Heart left ventricle (tissue), 16 donors: Measurements from ENCODE around the gene PNPLA2. TPM values are rescaled to one million over a fixed set of nuclear protein-coding genes. Genes with fewer than 3 reads are reported as not detected.

Source experiments
- ATAC-seq, 4 donors: fragments of 200-7000 bp; cut with Tn5 transposase; one replicate each; pipeline ENCODE4 v1.9.1; 2020 to 2022; ENCODE audit warnings: moderate library complexity in 4 of 4, mild to moderate bottlenecking in 3 of 4, moderate number of reproducible peaks in 1 of 4
- DNase-seq, 5 donors: peaks; one replicate each; pipeline ENCODE4 v3.0.0-alpha.2; 2020
- H3K27ac ChIP-seq, 12 donors: fragments of 200-600 bp; sonication (generic) in 4 of 12; one replicate each; pipeline versions ENCODE4 v1.5.0 to v1.8.0; 2016 to 2022; ENCODE audit warnings: mild to moderate bottlenecking in 2 of 12
- H3K27me3 ChIP-seq, 9 donors: fragments of 200-600 bp; sonication (generic) in 2 of 9; one replicate each; pipeline versions ENCODE4 v1.5.1 to v1.8.0; 2016 to 2022; ENCODE audit warnings: mild to moderate bottlenecking in 3 of 9
- H3K36me3 ChIP-seq, 9 donors: fragments of 200-600 bp; sonication (generic) in 2 of 9; one replicate each; pipeline versions ENCODE4 v1.5.0 to v1.8.0; 2018 to 2022; ENCODE audit warnings: mild to moderate bottlenecking in 2 of 9
- H3K4me1 ChIP-seq, 12 donors: fragments of 200-600 bp; sonication (generic) in 4 of 12; one replicate each; pipeline versions ENCODE4 v1.5.0 to v1.8.0; 2016 to 2022; ENCODE audit warnings: mild to moderate bottlenecking in 3 of 12
- H3K4me3 ChIP-seq, 12 donors: fragments of 200-600 bp; sonication (generic) in 4 of 12; one replicate each; pipeline versions ENCODE4 v1.5.0 to v1.8.0; 2017 to 2022; ENCODE audit warnings: mild to moderate bottlenecking in 9 of 12, moderate library complexity in 4 of 12
- H3K9me3 ChIP-seq, 12 donors: fragments of 200-600 bp; sonication (generic) in 4 of 12; one replicate each; pipeline versions ENCODE4 v1.5.0 to v1.8.0; 2016 to 2022; ENCODE audit warnings: mild to moderate bottlenecking in 1 of 12
- CTCF ChIP-seq, 12 donors: fragments of 200-600 bp; sonication (generic) in 4 of 12; IDR thresholded peaks; one replicate each; pipeline versions ENCODE4 v1.5.0 to v1.8.0; 2018 to 2022; ENCODE audit warnings: antibody characterized with exemption in 12 of 12, mild to moderate bottlenecking in 5 of 12
- POLR2A ChIP-seq, 2 donors: fragments of 450-650 bp; IDR thresholded peaks; one replicate each; pipeline ENCODE4 v1.6.1; 2017; ENCODE audit warnings: antibody characterized with exemption in 2 of 2, mild to moderate bottlenecking in 2 of 2, moderate library complexity in 2 of 2
- WGBS, 4 donors: extraction: QIAGEN DNeasy Blood & Tissue Kit in 2 of 4; methylation state at CpG; one replicate each; pipeline versions ENCODE4 v1.1.5 to v1.1.7; 2013 to 2018; 5-methylcytosine and 5-hydroxymethylcytosine counted together
- intact Hi-C, 10 donors: fragments of 100-400 bp; cut with DNase I; formaldehyde crosslinking; loops; one replicate each; pipeline versions ENCODE4 v1.11.1 to v1.14.2; 2022
- polyA plus RNA-seq, 2 donors: library from polyadenylated mRNA; stranded (reverse); fragments of 200-250 nt; gene quantifications; one replicate each; pipeline ENCODE4 v1.2.3, GENCODE V29; 2013
- total RNA-seq, 9 donors: library from RNA; depleted of rRNA in 2 of 9; stranded (reverse); fragments of >200 nt in 2 of 9; fragmentation: NEBNext Ultra II Directional in 3 of 9; extraction: Animal tissue kit (Norgen Biotek cat#: 25700) in 3 of 9; gene quantifications; one replicate each; pipeline versions ENCODE4 v1.1.0 to v1.2.4, GENCODE V29; 2016 to 2023
- donor health status: ischemic (EF 13 %, LVEDD 7.1; RV severe dilation, severe dysfunction).
- donor health status: healthy with polysubstance abuse.
- donor health status: DM: no; HTN: yes; CAD: no.
- donor health status: DM: no; HTN: no; CAD: no.
- donor health status: ischemic (EF 25% LVEDD 6.9; RV normal size, moderate dysfunction).
- donor health status: ischemic (EF 25% LVEDD 5.7; RV mildly dilated, moderate dysfunction).
- donor health status: healthy.
- donor health status: DM: yes; HTN: yes; CAD: no.
- donor health status: ischemic (EF 35%, LVEDD 5.7; RV mildly dilated, moderate dysfunction).
- donor health status: nonischemic (EF 11% LVEDD 7.7; RV severe dilation, severe dysfunction).
- donor health status: DM: yes; HTN: yes; CAD: no.
- donor health status: PGD.
- donor health status: ischemic (EF 29% LVEDD 5.4; RV normal size, mild dysfunction).
- donor health status: nonischemic (EF 23%, LVEDD 6.1; RV moderate dilation, normal function).

PNPLA2 gene
- total and polyA plus RNA-seq, 11 donors: 112 to 348 (median 215) TPM

GRCh38 chr11:787084-787675 lies 31.5 kb upstream of the PNPLA2 start:
- DNase-seq: no peak
- intact Hi-C loops: no loop called here
- Histone ChIP-seq H3K4me1 (peaks cover 0 to 14% (median 10%) of the 10 kb centered on the region in 12 donors), H3K36me3 (peaks cover 0 to 14% (median 0%) of the 10 kb centered on the region in 9 donors), H3K27ac (no peak overlapping the region), H3K4me3 (no peak overlapping the region), H3K27me3 (peaks cover 0 to 22% (median 7%) of the 10 kb centered on the region in 9 donors), H3K9me3 (no peaks in the 10 kb centered on the region)
- no peak for TF ChIP-seq CTCF (IDR thresholded peaks at IDR 0.05)
- no peak for TF ChIP-seq POLR2A (IDR thresholded peaks at IDR 0.05)
- no peak for ATAC-seq
- 90 to 94% (median 92%) methylated on average over 11 to 24 of the region's 24 CpGs for WGBS, 4 donors

GRCh38 chr11:788009-788640 lies 30.6 kb upstream of the PNPLA2 start:
- WGBS, 4 donors: 72 to 76% (median 73%) methylated on average over 14 to 28 of the region's 28 CpGs
- peaks cover 0 to 13% (median 8%) of the 10 kb centered on the region in 12 donors for H3K4me1 ChIP-seq
- intact Hi-C loops: no loop called here

GRCh38 chr11:788953-789940 lies 29.5 kb upstream of the PNPLA2 start:
- WGBS, 4 donors: 26 to 42% (median 34%) methylated on average over 12 to 31 of the region's 31 CpGs
- intact Hi-C loops: no loop called here
- TF ChIP-seq CTCF (IDR thresholded peaks at IDR 0.05) (no peak), POLR2A (IDR thresholded peaks at IDR 0.05) (no peak)
- Histone ChIP-seq H3K9me3 (no peaks in the 10 kb centered on the region), H3K4me1 (peaks cover 0 to 10% (median 0%) of the 10 kb centered on the region in 12 donors), H3K27me3 (peaks cover 0 to 22% (median 7%) of the 10 kb centered on the region in 9 donors), H3K4me3 (peak overlapping the region in 6 of 12 donors; percentile 10 to 37 (median 30)), H3K27ac (no peak overlapping the region), H3K36me3 (peaks cover 0 to 30% (median 0%) of the 10 kb centered on the region in 9 donors)
- ATAC-seq: no peak
- no peak for DNase-seq

More at GRCh38 chr11:788009-788640, 30.6 kb upstream of the PNPLA2 start:
- no peak for DNase-seq
- Histone ChIP-seq H3K9me3 (no peaks in the 10 kb centered on the region), H3K36me3 (peaks cover 0 to 22% (median 0%) of the 10 kb centered on the region in 9 donors), H3K27me3 (peaks cover 0 to 22% (median 7%) of the 10 kb centered on the region in 9 donors), H3K27ac (no peak overlapping the region), H3K4me3 (no peak overlapping the region)
- ATAC-seq: no peak
- TF ChIP-seq POLR2A (IDR thresholded peaks at IDR 0.05): no peak
- TF ChIP-seq CTCF (IDR thresholded peaks at IDR 0.05): no peak
